GM23338 (cell line): ENCODE results near the gene CD7. TPM values are rescaled to one million over a fixed set of nuclear protein-coding genes. Genes with fewer than 3 reads are reported as not detected.
A peak's percentile ranks its signal among the peaks of the same experiment; 100 is the strongest.

Experiments
- ATAC-seq: fragments of 200-7000 bp; cut with Tn5 transposase; 3 replicates; pipeline ENCODE4 v1.9.1; 2020
- DNase-seq: peaks from one replicate; pipeline ENCODE4 v3.0.0-alpha.2; 2015; ENCODE audit warnings: low spot score
- H2AFZ ChIP-seq: fragments of 200-600 bp; sonication (generic); 2 replicates; pipeline ENCODE4 v1.8.0; 2016; ENCODE audit warnings: antibody characterized with exemption, mild to moderate bottlenecking, moderate library complexity
- H3F3A ChIP-seq: fragments of 200-600 bp; sonication (generic); replicated peaks from 2 replicates; pipeline ENCODE4 v1.8.0; 2017; ENCODE audit warnings: antibody characterized with exemption, mixed run types, low read depth
- H3K27ac ChIP-seq: fragments of 200-600 bp; sonication (generic); 2 replicates; pipeline ENCODE4 v1.6.1; 2016; ENCODE audit warnings: low read depth
- H3K27me3 ChIP-seq: fragments of 200-600 bp; sonication (generic); 2 replicates; pipeline ENCODE4 v1.8.0; 2016; ENCODE audit warnings: mild to moderate bottlenecking, mixed run types, moderate library complexity; ENCODE audit not compliant: insufficient read depth
- H3K36me3 ChIP-seq: fragments of 200-600 bp; sonication (generic); 2 replicates; pipeline ENCODE4 v1.8.0; 2016; ENCODE audit warnings: mild to moderate bottlenecking; ENCODE audit not compliant: insufficient read depth
- H3K4me1 ChIP-seq: fragments of 200-600 bp; sonication (generic); 2 replicates; pipeline ENCODE4 v1.8.0; 2016; ENCODE audit warnings: mild to moderate bottlenecking, moderate library complexity; ENCODE audit not compliant: insufficient read depth
- H3K4me2 ChIP-seq: fragments of 200-600 bp; sonication (generic); 2 replicates; pipeline ENCODE4 v1.7.1; 2017; ENCODE audit warnings: mixed run types
- H3K4me3 ChIP-seq: fragments of 200-600 bp; sonication (generic); 2 replicates; pipeline ENCODE4 v1.6.1; 2016; ENCODE audit warnings: mixed run types
- H3K79me2 ChIP-seq: fragments of 200-600 bp; sonication (generic); replicated peaks from 2 replicates; pipeline ENCODE4 v1.8.0; 2017; ENCODE audit warnings: mild to moderate bottlenecking; ENCODE audit not compliant: insufficient read depth
- H3K9me2 ChIP-seq: fragments of 200-600 bp; sonication (generic); 2 replicates; pipeline ENCODE4 v1.8.0; 2017; ENCODE audit not compliant: insufficient read depth
- H4K20me1 ChIP-seq: fragments of 200-600 bp; sonication (generic); replicated peaks from 2 replicates; pipeline ENCODE4 v1.8.0; 2017; ENCODE audit warnings: mild to moderate bottlenecking; ENCODE audit not compliant: insufficient read depth
- H3K27ac Mint-ChIP-seq: 2 replicates; pipeline ENCODE4 v1.8.0; 2020; ENCODE audit warnings: inconsistent platforms, mild to moderate bottlenecking, moderate library complexity, mixed read lengths
- H3K27me3 Mint-ChIP-seq: 3 replicates; pipeline ENCODE4 v1.8.0; 2022; ENCODE audit warnings: low read depth, mild to moderate bottlenecking, moderate library complexity, mixed read lengths, inconsistent platforms; ENCODE audit not compliant: insufficient read depth, poor library complexity
- H3K36me3 Mint-ChIP-seq: 3 replicates; pipeline ENCODE4 v1.8.0; 2021; ENCODE audit warnings: low read depth, mild to moderate bottlenecking, inconsistent platforms, moderate library complexity, mixed read lengths
- H3K4me1 Mint-ChIP-seq: 3 replicates; pipeline ENCODE4 v1.8.0; 2020; ENCODE audit warnings: mild to moderate bottlenecking, inconsistent platforms, mixed read lengths
- H3K4me3 Mint-ChIP-seq: 3 replicates; pipeline ENCODE4 v1.8.0; 2021; ENCODE audit warnings: moderate library complexity, mild to moderate bottlenecking, inconsistent platforms, mixed read lengths
- H3K9me3 Mint-ChIP-seq: 3 replicates; pipeline ENCODE4 v1.8.0; 2020; ENCODE audit warnings: moderate library complexity, mild to moderate bottlenecking, inconsistent platforms, mixed read lengths
- CREB1 ChIP-seq: fragments of 250-450 bp; sonication (Bioruptor Pico); IDR thresholded peaks from 2 replicates; pipeline ENCODE4 v1.5.0; 2020; ENCODE audit warnings: low read depth, mild to moderate bottlenecking, moderate library complexity
- ETS1 ChIP-seq: IDR thresholded peaks from 2 replicates; pipeline ENCODE4 v1.6.1; 2016; ENCODE audit warnings: antibody characterized with exemption
- EZH2 ChIP-seq: fragments of 200-600 bp; sonication (generic); IDR thresholded peaks from one replicate; pipeline ENCODE4 v1.8.0; 2017; ENCODE audit warnings: antibody characterized with exemption, mild to moderate bottlenecking, low read depth; ENCODE audit not compliant: unreplicated experiment
- EZH2phosphoT487 ChIP-seq: fragments of 200-600 bp; sonication (generic); IDR thresholded peaks from one replicate; pipeline ENCODE4 v1.8.1; 2018; ENCODE audit warnings: antibody characterized with exemption; ENCODE audit not compliant: unreplicated experiment
- JUNB ChIP-seq: IDR thresholded peaks from one replicate; pipeline ENCODE4 v1.6.1; 2016; ENCODE audit warnings: antibody characterized with exemption; ENCODE audit not compliant: unreplicated experiment
- NANOG ChIP-seq: IDR thresholded peaks from 2 replicates; pipeline ENCODE4 v1.6.1; 2016; ENCODE audit warnings: antibody characterized with exemption, borderline replicate concordance
- POLR2AphosphoS5 ChIP-seq: IDR thresholded peaks from 2 replicates; pipeline ENCODE4 v1.6.1; 2016; ENCODE audit warnings: antibody characterized with exemption, low read depth
- STAT1 ChIP-seq: IDR thresholded peaks from one replicate; pipeline ENCODE4 v1.6.1; 2016; ENCODE audit warnings: antibody characterized with exemption; ENCODE audit not compliant: unreplicated experiment
- ZNF114 ChIP-seq: fragments of 250-450 bp; sonication (Bioruptor Pico); IDR thresholded peaks from 2 replicates; pipeline ENCODE4 v1.5.0; 2020; ENCODE audit warnings: mild to moderate bottlenecking, moderate library complexity
- ZNF331 ChIP-seq: fragments of 250-450 bp; sonication (Bioruptor Pico); IDR thresholded peaks from 2 replicates; pipeline ENCODE4 v1.5.0; 2020; ENCODE audit warnings: low read depth, mild to moderate bottlenecking, moderate library complexity
- ZNF462 ChIP-seq: fragments of 250-450 bp; sonication (Bioruptor Pico); IDR thresholded peaks from 2 replicates; pipeline ENCODE4 v1.5.0; 2020; ENCODE audit warnings: mild to moderate bottlenecking, moderate library complexity
- polyA plus RNA-seq: library from polyadenylated mRNA; unstranded; fragments of >200 nt; fragmentation: Nextera tagmentation; extraction: Ambion mirVana; gene quantifications from 2 replicates; pipeline ENCODE4 v1.2.1, GENCODE V29; 2016
- total RNA-seq: library from RNA; depleted of rRNA; stranded (reverse); fragments of >200 nt; shearing (Covaris generic); gene quantifications from 2 replicates; pipeline ENCODE4 v1.2.3, GENCODE V29; 2014
- TF ChIP-seq, protein P1 (sequence below), 2 experiments: fragments of 200-600 bp in 1 of 2; sonication (generic) in 1 of 2; conservative IDR thresholded peaks; 2 replicates each; pipeline versions ENCODE4 v1.5.1 to v1.6.1; 2016 to 2017; ENCODE audit warnings: antibody characterized with exemption in 2 of 2, low read depth in 2 of 2, mild to moderate bottlenecking in 2 of 2, moderate library complexity in 1 of 2

Gene CD7
- total and polyA plus RNA-seq, 2 experiments from 2014 or later = 0.42 to 0.44 TPM

GRCh38 chr17:82300707-82301270, 16.6 kb downstream of the CD7 start:
- no peak overlapping the region for H3K4me2 ChIP-seq
- ATAC-seq = peak; percentile 59
- no peaks in the 10 kb centered on the region; the same call in 2 of the 3 replicates for H3K36me3 Mint-ChIP-seq

DNA sequence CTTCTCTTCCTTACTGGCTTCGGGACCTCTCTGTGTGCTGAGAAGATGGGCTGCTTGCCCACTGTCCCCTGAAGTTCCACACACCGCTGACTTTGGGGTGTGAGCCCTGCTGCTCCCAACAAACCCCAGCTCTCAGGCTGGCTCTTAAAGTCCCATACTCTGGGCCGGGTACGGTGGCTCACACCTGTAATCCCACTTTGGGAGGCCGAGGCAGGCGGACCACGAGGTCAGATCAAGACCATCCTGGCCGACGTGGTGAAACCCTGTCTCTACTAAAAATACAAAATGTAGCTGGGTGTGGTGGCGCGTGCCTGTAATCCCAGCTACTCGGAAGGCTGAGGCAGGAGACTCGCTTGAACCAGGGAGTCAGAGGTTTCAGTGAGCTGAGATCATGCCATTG, 17.2 kb downstream of the CD7 start:
- H3K4me2 ChIP-seq = no peak overlapping the region
- TF ChIP-seq ZNF462 (CRISPR knock-in tag) = no peak
- TF ChIP-seq POLR2AphosphoS5 = no peak
- no peak for TF ChIP-seq NANOG
- no peak for TF ChIP-seq ZNF114
- no peak for TF ChIP-seq ETS1
- TF ChIP-seq JUNB = no peak
- no peak for TF ChIP-seq CREB1 (CRISPR knock-in tag)
- no peak for TF ChIP-seq ZNF331 (CRISPR knock-in tag)
- TF ChIP-seq STAT1 = no peak

More at GRCh38 chr17:82300707-82301270, 16.6 kb downstream of the CD7 start:
- Histone ChIP-seq H3K4me1 (no peaks in the 10 kb centered on the region), H4K20me1 (no peaks in the 10 kb centered on the region), H3K9me2 (no peaks in the 10 kb centered on the region), H3K27me3 (no peaks in the 10 kb centered on the region), H3K36me3 (no peaks in the 10 kb centered on the region), H3F3A (peaks cover 2% of the 10 kb centered on the region), H3K27ac (no peak overlapping the region), H2AFZ (no peak overlapping the region), H3K4me3 (no peak overlapping the region), H3K79me2 (no peaks in the 10 kb centered on the region)
- no peak overlapping the region for H3K27ac Mint-ChIP-seq
- H3K4me3 Mint-ChIP-seq = no peak overlapping the region
- TF ChIP-seq ZNF331 (CRISPR knock-in tag) (no peak), EZH2phosphoT487 (no peak), JUNB (no peak), CREB1 (CRISPR knock-in tag) (no peak), EZH2 (no peak), NANOG (no peak)
- TF ChIP-seq, protein P1, sequence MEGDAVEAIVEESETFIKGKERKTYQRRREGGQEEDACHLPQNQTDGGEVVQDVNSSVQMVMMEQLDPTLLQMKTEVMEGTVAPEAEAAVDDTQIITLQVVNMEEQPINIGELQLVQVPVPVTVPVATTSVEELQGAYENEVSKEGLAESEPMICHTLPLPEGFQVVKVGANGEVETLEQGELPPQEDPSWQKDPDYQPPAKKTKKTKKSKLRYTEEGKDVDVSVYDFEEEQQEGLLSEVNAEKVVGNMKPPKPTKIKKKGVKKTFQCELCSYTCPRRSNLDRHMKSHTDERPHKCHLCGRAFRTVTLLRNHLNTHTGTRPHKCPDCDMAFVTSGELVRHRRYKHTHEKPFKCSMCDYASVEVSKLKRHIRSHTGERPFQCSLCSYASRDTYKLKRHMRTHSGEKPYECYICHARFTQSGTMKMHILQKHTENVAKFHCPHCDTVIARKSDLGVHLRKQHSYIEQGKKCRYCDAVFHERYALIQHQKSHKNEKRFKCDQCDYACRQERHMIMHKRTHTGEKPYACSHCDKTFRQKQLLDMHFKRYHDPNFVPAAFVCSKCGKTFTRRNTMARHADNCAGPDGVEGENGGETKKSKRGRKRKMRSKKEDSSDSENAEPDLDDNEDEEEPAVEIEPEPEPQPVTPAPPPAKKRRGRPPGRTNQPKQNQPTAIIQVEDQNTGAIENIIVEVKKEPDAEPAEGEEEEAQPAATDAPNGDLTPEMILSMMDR (conservative IDR thresholded peaks at IDR 0.05; ENCODE audit: low read depth in 2 of 2) = peak; percentile 73 to 86
- DNase-seq = peak; percentile 79
- H3K9me3 Mint-ChIP-seq = no peaks in the 10 kb centered on the region
- H3K4me1 Mint-ChIP-seq = peaks cover 16% of the 10 kb centered on the region
- peaks cover 12% of the 10 kb centered on the region for H3K27me3 Mint-ChIP-seq

More for the DNA sequence above, 17.2 kb downstream of the CD7 start:
- Mint-ChIP-seq H3K4me3 (no peak overlapping the region), H3K27me3 (peaks cover 14% of the 10 kb centered on the region), H3K36me3 (no peaks in the 10 kb centered on the region; the same call in 2 of the 3 replicates), H3K9me3 (no peaks in the 10 kb centered on the region), H3K4me1 (peaks cover 16% of the 10 kb centered on the region), H3K27ac (no peak overlapping the region)
- H4K20me1 ChIP-seq = no peaks in the 10 kb centered on the region
- no peak for DNase-seq
- no peak for ATAC-seq
- H3K27me3 ChIP-seq = no peaks in the 10 kb centered on the region; the same call in 1 of the 2 replicates
- no peaks in the 10 kb centered on the region for H3K4me1 ChIP-seq
- no peak overlapping the region for H2AFZ ChIP-seq
- H3K9me2 ChIP-seq = no peaks in the 10 kb centered on the region
- H3K4me3 ChIP-seq = no peak overlapping the region
- H3F3A ChIP-seq = peaks cover 2% of the 10 kb centered on the region
- H3K27ac ChIP-seq = no peak overlapping the region
- H3K79me2 ChIP-seq = no peaks in the 10 kb centered on the region
- no peaks in the 10 kb centered on the region for H3K36me3 ChIP-seq
